ENCODE results near the gene MATN1. TPM values are rescaled to one million over a fixed set of nuclear protein-coding genes. Genes with fewer than 3 reads are reported as not detected.

Gene MATN1
- polyA plus RNA-seq, 2 of the 4 experiments (the other 2 are of a cell fraction): 0.05 to 0.17 TPM

- TF ChIP-seq HMGXB4 (CRISPR knock-in tag; IDR thresholded peaks at IDR 0.05; ENCODE audit: borderline replicate concordance) (no peak), HOXB13 (CRISPR knock-in tag; IDR thresholded peaks at IDR 0.05; ENCODE audit: low read depth) (no peak), MAFK (IDR thresholded peaks at IDR 0.05; ENCODE audit: partially characterized antibody) (no peak)
Observed at GRCh38 chr1:30737357-30738039, 14.1 kb upstream of the MATN1 start (continued).

GRCh38 chr1:30735668-30736498, 12.5 kb upstream of the MATN1 start:
- FAIRE-seq (no peak), ATAC-seq (no peak), DNase-seq (ENCODE audit: low read depth in 1 of 2, low spot score in 1 of 2) (no peak)
- H3K4me1 ChIP-seq: no peaks in the 10 kb centered on the region
- no peak overlapping the region for H3K4me2 ChIP-seq
- TF ChIP-seq CBX2 (IDR thresholded peaks at IDR 0.05; ENCODE audit: borderline replicate concordance, low read depth): no peak
- TF ChIP-seq SREBF2 (IDR thresholded peaks at IDR 0.05): no peak
- no peak for TF ChIP-seq REST (IDR thresholded peaks at IDR 0.05)
- TF ChIP-seq ZNF302 (CRISPR knock-in tag; IDR thresholded peaks at IDR 0.05): no peak
- no peak for TF ChIP-seq ZFP36 (IDR thresholded peaks at IDR 0.05; ENCODE audit: borderline replicate concordance, partially characterized antibody)
- no peak for TF ChIP-seq TFCP2L1 (CRISPR knock-in tag; IDR thresholded peaks at IDR 0.05)
- no peak for TF ChIP-seq CBX8 (IDR thresholded peaks at IDR 0.05)
- TF ChIP-seq RARB (CRISPR knock-in tag; IDR thresholded peaks at IDR 0.05): no peak
- TF ChIP-seq NR3C1 (IDR thresholded peaks at IDR 0.05): no peak
- TF ChIP-seq ZC3H11A (IDR thresholded peaks at IDR 0.05): no peak
- no peak for TF ChIP-seq POLR2A (IDR thresholded peaks at IDR 0.05; ENCODE audit: low read length)
- no peak for TF ChIP-seq SMC3 (IDR thresholded peaks at IDR 0.05)
- TF ChIP-seq HOXA7 (CRISPR knock-in tag; IDR thresholded peaks at IDR 0.05): no peak
- TF ChIP-seq HEYL (CRISPR knock-in tag; IDR thresholded peaks at IDR 0.05): no peak
- no peak for TF ChIP-seq MAZ (IDR thresholded peaks at IDR 0.05; ENCODE audit: borderline replicate concordance, low read depth, low read length)
- no peak for TF ChIP-seq CHD2 (IDR thresholded peaks at IDR 0.05; ENCODE audit: low read length, partially characterized antibody)
- WGBS (ENCODE audit: missing lambda C conversion rate): 61% methylated on average over 6 of the region's 6 CpGs
- ChIA-PET CTCF (interaction anchor here (1.1 to 2.5 kb wide), 4 partner anchors 10 to 47 kb away, joined by 6 to 10 read pairs (median 10); no protein-coding TSS in a partner anchor), POLR2A (interaction anchor here (0.6 kb wide), 1 partner anchor 9 kb away, joined by 6 read pairs; no protein-coding TSS in a partner anchor)
- no peak overlapping the region for H3K27ac ChIP-seq
- H3K9me3 ChIP-seq: no peaks in the 10 kb centered on the region
- H3K4me3 ChIP-seq: no peak overlapping the region

GRCh38 chr1:30735124-30735523, 11.7 kb upstream of the MATN1 start:
- ChIA-PET POLR2A (no interaction called here), CTCF (interaction anchor here (1.1 to 2.5 kb wide), 4 partner anchors 11 to 47 kb away, joined by 6 to 10 read pairs (median 10); no protein-coding TSS in a partner anchor)
- no peak overlapping the region for H3K27ac ChIP-seq
- DNase-seq (ENCODE audit: low read depth in 1 of 2, low spot score in 1 of 2) (no peak), FAIRE-seq (no peak), ATAC-seq (no peak)
- no peaks in the 10 kb centered on the region for H3K9me3 ChIP-seq
- no peak overlapping the region for H3K4me3 ChIP-seq
- TF ChIP-seq ATOH8 (CRISPR knock-in tag; IDR thresholded peaks at IDR 0.05; ENCODE audit: low read depth) (no peak), HMGXB4 (CRISPR knock-in tag; IDR thresholded peaks at IDR 0.05; ENCODE audit: borderline replicate concordance) (no peak)
- H3K4me2 ChIP-seq: no peak overlapping the region
- WGBS (ENCODE audit: missing lambda C conversion rate): 84% methylated on average over 4 of the region's 6 CpGs
- no peaks in the 10 kb centered on the region for H3K4me1 ChIP-seq
